D721Med (cell line): Measurements from ENCODE around the gene MTARC2.

ENCODE experiments used
- DNase-seq: peaks from one replicate; pipeline ENCODE4 v3.0.0; 2011; ENCODE audit warnings: low spot score; ENCODE audit not compliant: insufficient read length
- FAIRE-seq: peaks from 2 replicates; lab custom pipeline; 2011; peaks lifted over from hg19 to GRCh38; lab: Jason Lieb, UNC
- CTCF ChIP-seq: IDR thresholded peaks from 2 replicates; pipeline ENCODE4 v1.5.1; 2012; ENCODE audit warnings: mild to moderate bottlenecking, control low read depth; ENCODE audit not compliant: insufficient read depth; ENCODE audit errors: missing control alignments

MTARC2 gene

GRCh38 chr1:220813013-220813412 lies 64.9 kb downstream of the MTARC2 start:
- FAIRE-seq (no peak), DNase-seq (no peak)
- TF ChIP-seq CTCF: no peak

- TF ChIP-seq CTCF: no peak
- DNase-seq (no peak), FAIRE-seq (no peak)
Observed at GRCh38 chr1:220815409-220815808, 67.3 kb downstream of the MTARC2 start.

- FAIRE-seq (no peak), DNase-seq (no peak)
- TF ChIP-seq CTCF: no peak
Observed at GRCh38 chr1:220817907-220818306, 69.8 kb downstream of the MTARC2 start.

GRCh38 chr1:220818421-220819173 lies 70.5 kb downstream of the MTARC2 start:
- no peak for TF ChIP-seq CTCF
- no peak for DNase-seq
- no peak for FAIRE-seq

GRCh38 chr1:220819467-220820026 lies 71.4 kb downstream of the MTARC2 start:
- TF ChIP-seq CTCF: no peak
- FAIRE-seq (no peak), DNase-seq (no peak)

- no peak for TF ChIP-seq CTCF
- FAIRE-seq: no peak
- DNase-seq: no peak
Observed at GRCh38 chr1:220824031-220824989, 76.2 kb downstream of the MTARC2 start.
